Neural progenitor cell (in vitro differentiated cells): Measurements from ENCODE around the gene ALDH1A3. TPM values are rescaled to one million over a fixed set of nuclear protein-coding genes. Genes with fewer than 3 reads are reported as not detected.

ENCODE experiments used
- DNase-seq: peaks from one replicate; pipeline ENCODE4 v3.0.0-alpha.2; 2016; ENCODE audit warnings: low spot score
- H2AFZ ChIP-seq: fragments of 200-600 bp; sonication (generic); replicated peaks from 2 replicates; pipeline ENCODE4 v1.6.1; 2016; ENCODE audit warnings: antibody characterized with exemption
- H3F3A ChIP-seq: fragments of 200-600 bp; sonication (generic); 2 replicates; pipeline ENCODE4 v1.6.1; 2016; ENCODE audit warnings: antibody characterized with exemption, low read depth
- H3K27ac ChIP-seq: fragments of 200-600 bp; sonication (generic); 2 replicates; pipeline ENCODE4 v1.5.1; 2016; ENCODE audit warnings: mild to moderate bottlenecking
- H3K27me3 ChIP-seq: fragments of 200-600 bp; sonication (generic); 2 replicates; pipeline ENCODE4 v1.6.1; 2016; ENCODE audit warnings: mild to moderate bottlenecking, moderate library complexity
- H3K36me3 ChIP-seq: fragments of 200-600 bp; sonication (generic); 2 replicates; pipeline ENCODE4 v1.5.1; 2016
- H3K4me1 ChIP-seq: fragments of 200-600 bp; sonication (generic); 2 replicates; pipeline ENCODE4 v1.6.1; 2016; ENCODE audit warnings: mixed run types
- H3K4me2 ChIP-seq: fragments of 200-600 bp; sonication (generic); 2 replicates; pipeline ENCODE4 v1.6.1; 2016
- H3K4me3 ChIP-seq: fragments of 200-600 bp; sonication (generic); 2 replicates; pipeline ENCODE4 v1.5.1; 2016
- H3K79me2 ChIP-seq: fragments of 200-600 bp; sonication (generic); 2 replicates; pipeline ENCODE4 v1.6.1; 2016; ENCODE audit warnings: low read depth
- H3K9ac ChIP-seq: fragments of 200-600 bp; sonication (generic); 2 replicates; pipeline ENCODE4 v1.6.1; 2016
- H3K9me3 ChIP-seq: fragments of 200-600 bp; sonication (generic); 2 replicates; pipeline ENCODE4 v1.5.1; 2016; ENCODE audit warnings: low read depth
- H4K20me1 ChIP-seq: fragments of 200-600 bp; sonication (generic); 2 replicates; pipeline ENCODE4 v1.6.1; 2016; ENCODE audit warnings: low read depth
- H3K27ac Mint-ChIP-seq: 3 replicates; pipeline ENCODE4 v1.8.0; 2021; ENCODE audit warnings: mixed read lengths
- H3K27me3 Mint-ChIP-seq: 2 replicates; pipeline ENCODE4 v1.8.0; 2022; ENCODE audit warnings: low read depth, mild to moderate bottlenecking, inconsistent platforms, moderate library complexity, mixed read lengths; ENCODE audit not compliant: insufficient read depth
- H3K36me3 Mint-ChIP-seq: 3 replicates; pipeline ENCODE4 v1.8.0; 2021; ENCODE audit warnings: mixed read lengths
- H3K4me1 Mint-ChIP-seq: 3 replicates; pipeline ENCODE4 v1.8.0; 2021; ENCODE audit warnings: mixed read lengths
- H3K4me3 Mint-ChIP-seq: 3 replicates; pipeline ENCODE4 v1.8.0; 2021; ENCODE audit warnings: mild to moderate bottlenecking, moderate library complexity, mixed read lengths
- H3K9me3 Mint-ChIP-seq: 3 replicates; pipeline ENCODE4 v1.8.0; 2020; ENCODE audit warnings: mixed read lengths
- EZH2 ChIP-seq: fragments of 200-600 bp; sonication (generic); IDR thresholded peaks from 2 replicates; pipeline ENCODE4 v1.6.1; 2017; ENCODE audit warnings: antibody characterized with exemption, mild to moderate bottlenecking, moderate library complexity
- EZH2phosphoT487 ChIP-seq: fragments of 200-600 bp; sonication (generic); IDR thresholded peaks from 2 replicates; pipeline ENCODE4 v1.6.1; 2017; ENCODE audit warnings: antibody characterized with exemption
- total RNA-seq: library from RNA; depleted of rRNA; stranded (reverse); fragments of >200 nt; gene quantifications from 2 replicates; pipeline ENCODE4 v1.2.3, GENCODE V29; 2015; ENCODE audit warnings: low replicate concordance
- TF ChIP-seq, protein P1 (sequence below): fragments of 200-600 bp; sonication (generic); IDR thresholded peaks from 2 replicates; pipeline ENCODE4 v1.5.1; 2017; ENCODE audit warnings: antibody characterized with exemption, mild to moderate bottlenecking

ALDH1A3 gene
- total RNA-seq, 1 donor from 2014 or later = 0.80 TPM

DNA sequence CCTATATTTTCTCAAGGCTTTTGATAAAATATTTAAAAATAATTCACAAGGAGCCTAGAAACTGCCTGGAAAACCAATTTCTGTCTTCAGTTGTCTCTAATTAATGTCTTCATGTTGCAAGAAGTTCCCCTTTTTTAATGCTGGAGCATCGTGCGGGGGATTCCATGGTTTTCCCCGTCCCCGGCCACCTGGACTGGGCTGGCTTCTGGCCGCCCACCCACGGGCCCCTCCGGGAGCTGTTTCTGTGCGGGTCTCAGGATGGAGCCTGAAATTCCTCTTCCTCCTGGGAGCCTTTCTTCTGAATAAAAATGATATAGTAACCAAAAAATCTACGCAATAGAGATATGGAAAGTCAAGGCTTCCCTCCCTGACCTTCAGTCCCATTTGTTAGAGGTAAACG is 31.5 kb downstream of the ALDH1A3 start:
- Mint-ChIP-seq H3K36me3 (no peaks in the 10 kb centered on the region), H3K27ac (no peak overlapping the region), H3K27me3 (peaks cover 7% of the 10 kb centered on the region), H3K4me3 (no peak overlapping the region), H3K4me1 (peaks cover 4% of the 10 kb centered on the region), H3K9me3 (peaks cover 4% of the 10 kb centered on the region)
- no peaks in the 10 kb centered on the region for H3K36me3 ChIP-seq
- TF ChIP-seq, protein P1, sequence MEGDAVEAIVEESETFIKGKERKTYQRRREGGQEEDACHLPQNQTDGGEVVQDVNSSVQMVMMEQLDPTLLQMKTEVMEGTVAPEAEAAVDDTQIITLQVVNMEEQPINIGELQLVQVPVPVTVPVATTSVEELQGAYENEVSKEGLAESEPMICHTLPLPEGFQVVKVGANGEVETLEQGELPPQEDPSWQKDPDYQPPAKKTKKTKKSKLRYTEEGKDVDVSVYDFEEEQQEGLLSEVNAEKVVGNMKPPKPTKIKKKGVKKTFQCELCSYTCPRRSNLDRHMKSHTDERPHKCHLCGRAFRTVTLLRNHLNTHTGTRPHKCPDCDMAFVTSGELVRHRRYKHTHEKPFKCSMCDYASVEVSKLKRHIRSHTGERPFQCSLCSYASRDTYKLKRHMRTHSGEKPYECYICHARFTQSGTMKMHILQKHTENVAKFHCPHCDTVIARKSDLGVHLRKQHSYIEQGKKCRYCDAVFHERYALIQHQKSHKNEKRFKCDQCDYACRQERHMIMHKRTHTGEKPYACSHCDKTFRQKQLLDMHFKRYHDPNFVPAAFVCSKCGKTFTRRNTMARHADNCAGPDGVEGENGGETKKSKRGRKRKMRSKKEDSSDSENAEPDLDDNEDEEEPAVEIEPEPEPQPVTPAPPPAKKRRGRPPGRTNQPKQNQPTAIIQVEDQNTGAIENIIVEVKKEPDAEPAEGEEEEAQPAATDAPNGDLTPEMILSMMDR = no peak
- no peak for TF ChIP-seq EZH2
- no peak for TF ChIP-seq EZH2phosphoT487
- H3K4me3 ChIP-seq = no peak overlapping the region
- no peaks in the 10 kb centered on the region for H3K4me1 ChIP-seq
- H4K20me1 ChIP-seq = no peaks in the 10 kb centered on the region
- H3F3A ChIP-seq = no peaks in the 10 kb centered on the region
- DNase-seq = no peak
- H3K9ac ChIP-seq = no peak overlapping the region
- no peaks in the 10 kb centered on the region for H3K9me3 ChIP-seq
- no peaks in the 10 kb centered on the region for H3K79me2 ChIP-seq
- no peak overlapping the region for H3K27ac ChIP-seq
- H2AFZ ChIP-seq = no peak overlapping the region
- H3K4me2 ChIP-seq = no peak overlapping the region
- peaks cover 7% of the 10 kb centered on the region for H3K27me3 ChIP-seq

DNA sequence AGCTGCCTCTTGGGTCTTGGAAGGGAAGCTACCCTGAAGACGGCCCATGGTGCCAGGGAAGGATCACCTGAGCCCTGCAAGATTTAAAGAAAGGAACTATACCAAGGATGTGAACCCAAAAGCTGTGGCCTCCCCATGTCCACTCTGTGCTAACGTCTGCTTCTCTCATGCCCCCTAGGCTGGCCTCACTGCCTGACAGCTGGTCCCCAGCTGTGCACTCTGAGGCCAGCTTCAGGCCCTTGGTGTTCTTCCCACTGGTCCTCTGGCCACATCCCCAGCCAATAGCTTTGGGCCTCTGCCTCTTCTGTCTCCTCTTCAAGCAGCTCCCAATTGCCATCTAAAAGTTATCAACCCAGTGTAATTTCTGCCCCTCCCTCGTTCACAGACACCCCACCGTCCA is 34.3 kb downstream of the ALDH1A3 start:
- H3F3A ChIP-seq = no peaks in the 10 kb centered on the region
- Mint-ChIP-seq H3K27me3 (peaks cover 24% of the 10 kb centered on the region), H3K36me3 (peaks cover 2% of the 10 kb centered on the region), H3K27ac (no peak overlapping the region), H3K9me3 (peaks cover 4% of the 10 kb centered on the region), H3K4me1 (peaks cover 8% of the 10 kb centered on the region), H3K4me3 (no peak overlapping the region)
- H3K4me2 ChIP-seq = no peak overlapping the region
- TF ChIP-seq, protein P1 = no peak
- TF ChIP-seq EZH2 (no peak), EZH2phosphoT487 (no peak)
- H2AFZ ChIP-seq = no peak overlapping the region
- peaks cover 6% of the 10 kb centered on the region for H3K4me1 ChIP-seq
- H3K79me2 ChIP-seq = no peaks in the 10 kb centered on the region
- peaks cover 36% of the 10 kb centered on the region for H3K27me3 ChIP-seq
- H4K20me1 ChIP-seq = peaks cover 7% of the 10 kb centered on the region
- no peak overlapping the region for H3K27ac ChIP-seq
- no peak overlapping the region for H3K9ac ChIP-seq
- H3K4me3 ChIP-seq = no peak overlapping the region
- no peaks in the 10 kb centered on the region for H3K9me3 ChIP-seq
- no peak for DNase-seq
- no peaks in the 10 kb centered on the region for H3K36me3 ChIP-seq

DNA sequence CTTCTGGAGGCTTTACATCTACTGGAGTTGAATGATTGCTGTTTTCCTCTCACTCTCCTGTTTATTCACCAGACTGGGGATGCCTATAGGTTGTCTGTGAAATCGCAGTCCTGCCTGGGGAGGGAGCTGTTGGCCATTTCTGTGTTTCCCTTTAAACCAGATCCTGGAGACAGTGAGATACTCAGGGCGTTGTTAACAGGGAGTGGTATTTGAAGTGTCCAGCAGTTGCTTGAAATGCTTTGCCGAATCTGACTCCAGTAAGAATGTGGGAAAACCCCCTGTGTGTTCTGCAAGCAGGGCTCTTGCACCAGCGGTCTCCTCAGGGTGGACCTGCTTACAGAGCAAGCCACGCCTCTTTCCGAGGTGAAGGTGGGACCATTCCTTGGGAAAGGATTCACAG is 35.2 kb downstream of the ALDH1A3 start:
- peaks cover 8% of the 10 kb centered on the region for H3K4me1 Mint-ChIP-seq
- H2AFZ ChIP-seq = no peak overlapping the region
- H3K36me3 Mint-ChIP-seq = peaks cover 2% of the 10 kb centered on the region
- H3K4me3 Mint-ChIP-seq = no peak overlapping the region
- H3K27ac Mint-ChIP-seq = no peak overlapping the region
- no peaks in the 10 kb centered on the region for H3K79me2 ChIP-seq
- H4K20me1 ChIP-seq = peaks cover 8% of the 10 kb centered on the region
- H3K4me3 ChIP-seq = no peak overlapping the region
- no peaks in the 10 kb centered on the region for H3K9me3 ChIP-seq
- H3K27me3 Mint-ChIP-seq = peaks cover 26% of the 10 kb centered on the region
- no peak overlapping the region for H3K9ac ChIP-seq
- no peaks in the 10 kb centered on the region for H3F3A ChIP-seq
- peak; percentile 62 for DNase-seq
- no peak overlapping the region for H3K4me2 ChIP-seq
- H3K27ac ChIP-seq = no peak overlapping the region
- peaks cover 8% of the 10 kb centered on the region for H3K4me1 ChIP-seq
- TF ChIP-seq EZH2 = peak; percentile 13
- no peak for TF ChIP-seq EZH2phosphoT487
- TF ChIP-seq, protein P1 = peak; percentile 58
- peaks cover 45% of the 10 kb centered on the region for H3K27me3 ChIP-seq
- no peaks in the 10 kb centered on the region for H3K36me3 ChIP-seq
- H3K9me3 Mint-ChIP-seq = peaks cover 4% of the 10 kb centered on the region
